ENCODE measurements around the gene KNCN.

The KNCN gene

GRCh38 chr1:46544561-46545240, 6.7 kb downstream of the KNCN start:
- DNase-seq (ENCODE audit: low read depth, low spot score), result no peak

- no peak for DNase-seq (ENCODE audit: low read depth, low spot score)
Observed at GRCh38 chr1:46543761-46544560, 7.5 kb downstream of the KNCN start.

- DNase-seq (ENCODE audit: low read depth, low spot score), result no peak
Observed at GRCh38 chr1:46543382-46543760, 8.1 kb downstream of the KNCN start.

- DNase-seq (ENCODE audit: low read depth, low spot score), result no peak
Observed at GRCh38 chr1:46539972-46540371, 11.5 kb downstream of the KNCN start.

GRCh38 chr1:46538147-46538546, 13.3 kb downstream of the KNCN start:
- no peak for DNase-seq (ENCODE audit: low read depth, low spot score)

- DNase-seq (ENCODE audit: low read depth, low spot score), result no peak
Observed at GRCh38 chr1:46537651-46538050, 13.8 kb downstream of the KNCN start.

- DNase-seq (ENCODE audit: low read depth, low spot score), result no peak
Observed at GRCh38 chr1:46536527-46536926, 14.9 kb downstream of the KNCN start.

GRCh38 chr1:46535063-46535462, 16.4 kb downstream of the KNCN start:
- no peak for DNase-seq (ENCODE audit: low read depth, low spot score)

GRCh38 chr1:46533179-46533864, 18.1 kb downstream of the KNCN start:
- no peak for DNase-seq (ENCODE audit: low read depth, low spot score)

- DNase-seq (ENCODE audit: low read depth, low spot score), result peak; percentile 32
Observed at GRCh38 chr1:46532498-46533178, 18.8 kb downstream of the KNCN start.

GRCh38 chr1:46532095-46532494, 19.4 kb downstream of the KNCN start:
- DNase-seq (ENCODE audit: low read depth, low spot score), result no peak

GRCh38 chr1:46530791-46531409, 20.5 kb downstream of the KNCN start:
- no peak for DNase-seq (ENCODE audit: low read depth, low spot score)

GRCh38 chr1:46530311-46530710, 21.1 kb downstream of the KNCN start:
- DNase-seq (ENCODE audit: low read depth, low spot score), result no peak

GRCh38 chr1:46529031-46529630, 22.3 kb downstream of the KNCN start:
- DNase-seq (ENCODE audit: low read depth, low spot score), result no peak

GRCh38 chr1:46528297-46528955, 23.0 kb downstream of the KNCN start:
- no peak for DNase-seq (ENCODE audit: low read depth, low spot score)

- peak; percentile 22 for DNase-seq (ENCODE audit: low read depth, low spot score)
Observed at GRCh38 chr1:46527474-46528296, 23.8 kb downstream of the KNCN start.

- no peak for DNase-seq (ENCODE audit: low read depth, low spot score)
Observed at GRCh38 chr1:46526691-46527291, 24.7 kb downstream of the KNCN start.

- no peak for DNase-seq (ENCODE audit: low read depth, low spot score)
Observed at GRCh38 chr1:46526013-46526690, 25.3 kb downstream of the KNCN start.

All from activated CD4-positive, CD25-positive, alpha-beta regulatory T cell treated with anti-CD3 and anti-CD28 coated beads, Interleukin-2, amount 50 U/mL, for 16 hours (primary cell).